K562 (cell line): Measurements from ENCODE around the gene BAG2. TPM values are rescaled to one million over a fixed set of nuclear protein-coding genes. Genes with fewer than 3 reads are reported as not detected.

Experiments
- ATAC-seq: fragments of 200-7000 bp; cut with Tn5 transposase; 3 replicates; pipeline ENCODE4 v1.9.1; 2020; ENCODE audit warnings: moderate library complexity
- BruUV-seq: library from RNA; stranded (reverse); fragments of 400-500 nt; replicated peaks from 2 replicates; lab custom pipeline; 2021; lab: Mats Ljungman, UMichigan
- CTCF ChIA-PET: fragments of 300-600 bp; formaldehyde crosslinking; extraction: SDS; loops from one replicate; lab custom pipeline; 2021; ENCODE audit warnings: low intra/inter-chr PET ratio; lab: Yijun Ruan, JAX
- POLR2A ChIA-PET: fragments of 300-600, 350-650 bp; sonication (Branson Sonifier 250); formaldehyde crosslinking; extraction: SDS; loops from one replicate; lab custom pipeline; 2021; ENCODE audit warnings: antibody characterized with exemption, inconsistent platforms; lab: Yijun Ruan, JAX
- DNase-seq, 4 experiments: peaks; one replicate each; pipeline versions ENCODE4 v3.0.0 to v3.0.0-alpha.2; 2011 to 2018; ENCODE audit warnings: low spot score in 3 of 4, mixed read lengths in 3 of 4; ENCODE audit errors: extremely low read depth in 1 of 4
- FAIRE-seq: peaks from 2 replicates; lab custom pipeline; 2011; peaks lifted over from hg19 to GRCh38; lab: Jason Lieb, UNC
- H2AFZ ChIP-seq: 2 replicates; pipeline ENCODE4 v1.6.0; 2011; ENCODE audit warnings: low read depth, low read length, control low read depth, inconsistent platforms
- H3K27ac ChIP-seq: fragments of 200-600 bp; 3 replicates; pipeline ENCODE4 v1.8.0; 2011; ENCODE audit warnings: low read depth, mild to moderate bottlenecking, control low read depth, inconsistent platforms, low read length, moderate library complexity, mixed read lengths; ENCODE audit errors: extremely low read depth
- H3K27me3 ChIP-seq, 2 experiments: fragments of 300-600 bp in 1 of 2; 2 replicates in 1 of 2; 3 replicates in 1 of 2; pipeline versions ENCODE4 v1.6.0 to v1.8.0; 2011; ENCODE audit warnings: inconsistent platforms in 2 of 2, low read length in 2 of 2, mild to moderate bottlenecking in 1 of 2, mixed read lengths in 1 of 2, moderate library complexity in 1 of 2; ENCODE audit not compliant: control insufficient read depth in 2 of 2, insufficient read depth in 2 of 2
- H3K36me3 ChIP-seq: fragments of 300-600 bp; 3 replicates; pipeline ENCODE4 v1.8.0; 2011; ENCODE audit warnings: mild to moderate bottlenecking, low read length, inconsistent platforms; ENCODE audit not compliant: control insufficient read depth, insufficient read depth
- H3K4me1 ChIP-seq, 2 experiments: fragments of 200-600 bp in 1 of 2; replicated peaks in 1 of 2; 2 replicates in 1 of 2; 3 replicates in 1 of 2; pipeline versions ENCODE4 v1.5.1 to v1.8.0; 2011; ENCODE audit warnings: inconsistent platforms in 2 of 2, low read length in 2 of 2, mild to moderate bottlenecking in 1 of 2, mixed read lengths in 1 of 2, moderate library complexity in 1 of 2; ENCODE audit not compliant: control insufficient read depth in 2 of 2, insufficient read depth in 2 of 2
- H3K4me2 ChIP-seq: 2 replicates; pipeline ENCODE4 v1.6.1; 2011; ENCODE audit warnings: low read length, control low read depth, inconsistent platforms, mixed read lengths; ENCODE audit not compliant: insufficient read depth
- H3K4me3 ChIP-seq: fragments of 200-600 bp; sonication (generic), shearing (Covaris generic); 2 replicates; pipeline ENCODE4 v1.5.1; 2016; ENCODE audit warnings: control low read depth, inconsistent platforms
- H3K79me2 ChIP-seq: fragments of 200-600 bp; 3 replicates; pipeline ENCODE4 v1.8.0; 2011; ENCODE audit warnings: low read length, inconsistent platforms; ENCODE audit not compliant: control insufficient read depth, insufficient read depth
- H3K9ac ChIP-seq, 2 experiments: 2 replicates each; pipeline versions ENCODE4 v1.6.0 to v1.6.1; 2011; ENCODE audit warnings: low read depth in 2 of 2, low read length in 2 of 2, control low read depth in 1 of 2, inconsistent platforms in 1 of 2, mild to moderate bottlenecking in 1 of 2, mixed read lengths in 1 of 2; ENCODE audit not compliant: insufficient read depth in 1 of 2
- H3K9me1 ChIP-seq: one replicate; pipeline ENCODE4 v1.6.0; 2011; ENCODE audit warnings: inconsistent platforms, mild to moderate bottlenecking, low read length, moderate library complexity; ENCODE audit not compliant: control insufficient read depth, insufficient read depth
- H3K9me3 ChIP-seq: replicated peaks from 2 replicates; pipeline ENCODE4 v1.5.1; 2011; ENCODE audit warnings: low read depth, low read length, inconsistent platforms; ENCODE audit not compliant: control insufficient read depth, insufficient read depth
- H4K20me1 ChIP-seq: replicated peaks from 2 replicates; pipeline ENCODE4 v1.6.1; 2011; ENCODE audit warnings: low read length, inconsistent platforms, mixed read lengths; ENCODE audit not compliant: control insufficient read depth, insufficient read depth
- AFF1 ChIP-seq, 2 experiments: fragments of 450-650 bp; IDR thresholded peaks; 2 replicates each; pipeline ENCODE4 v1.6.1; 2018; ENCODE audit warnings: mild to moderate bottlenecking in 2 of 2, low read depth in 1 of 2; ENCODE audit not compliant: partially characterized antibody in 2 of 2
- BRCA1 ChIP-seq, 2 experiments: fragments of 450-650 bp in 1 of 2; sonication (generic) in 1 of 2; formaldehyde crosslinking in 1 of 2; IDR thresholded peaks; 2 replicates each; pipeline versions ENCODE4 v1.5.0 to v1.6.1; 2017 to 2020; ENCODE audit warnings: mild to moderate bottlenecking in 1 of 2, missing genetic modification reagents in 1 of 2
- DACH1 ChIP-seq: fragments of 450-650 bp; IDR thresholded peaks from 2 replicates; pipeline ENCODE4 v1.6.1; 2018; ENCODE audit not compliant: partially characterized antibody
- EP300 ChIP-seq: IDR thresholded peaks from 2 replicates; pipeline ENCODE4 v1.6.1; 2012; ENCODE audit warnings: low read length, improper control_type of control experiment
- ETV5 ChIP-seq: sonication (generic); formaldehyde crosslinking; IDR thresholded peaks from 2 replicates; pipeline ENCODE4 v1.4.0; 2020; ENCODE audit warnings: low read depth, mild to moderate bottlenecking, missing genetic modification reagents
- MEF2A ChIP-seq: IDR thresholded peaks from 2 replicates; pipeline ENCODE4 v1.6.1; 2011; ENCODE audit warnings: low read depth, mild to moderate bottlenecking, low read length, moderate library complexity; ENCODE audit not compliant: control insufficient read depth
- PHF21A ChIP-seq: fragments of 450-650 bp; IDR thresholded peaks from 2 replicates; pipeline ENCODE4 v1.6.1; 2017; ENCODE audit warnings: low read depth, borderline replicate concordance
- SUPT5H ChIP-seq: fragments of 450-650 bp; IDR thresholded peaks from 2 replicates; pipeline ENCODE4 v1.6.1; 2016
- TSHZ1 ChIP-seq: fragments of 250-450 bp; sonication (Bioruptor Pico); IDR thresholded peaks from 2 replicates; pipeline ENCODE4 v1.4.0; 2020; ENCODE audit warnings: mild to moderate bottlenecking, moderate library complexity
- YBX1 ChIP-seq: fragments of 450-650 bp; IDR thresholded peaks from 2 replicates; pipeline ENCODE4 v1.7.1; 2016; ENCODE audit warnings: mild to moderate bottlenecking
- ZBTB34 ChIP-seq: fragments of 250-450 bp; sonication (Bioruptor Pico); IDR thresholded peaks from 2 replicates; pipeline ENCODE4 v1.8.0; 2021; ENCODE audit warnings: mild to moderate bottlenecking, moderate library complexity
- ZKSCAN8 ChIP-seq: fragments of 200-800 bp; sonication (Bioruptor generic); IDR thresholded peaks from 2 replicates; pipeline ENCODE4 v1.6.1; 2016; ENCODE audit warnings: missing genetic modification characterization, missing compliant biosample characterization
- ZNF668 ChIP-seq: fragments of 250-450 bp; sonication (Bioruptor Pico); IDR thresholded peaks from 2 replicates; pipeline ENCODE4 v1.8.0; 2022; ENCODE audit warnings: mild to moderate bottlenecking, inconsistent platforms
- WGBS: fragments of 100-300 bp; shearing (Covaris generic); methylation state at CpG from one replicate; pipeline ENCODE4 v1.1.6; 2016; ENCODE audit warnings: low coverage, mixed read lengths; ENCODE audit not compliant: insufficient coverage; ENCODE audit errors: missing lambda C conversion rate; 5-methylcytosine and 5-hydroxymethylcytosine counted together
- in situ Hi-C: fragments of 300-500 bp; cut with MboI; formaldehyde crosslinking; loops from 4 replicates; pipeline ENCODE4 v1.15.0; 2018; ENCODE audit warnings: inconsistent platforms, mixed read lengths
- intact Hi-C: fragments of 100-400 bp; cut with micrococcal nuclease; formaldehyde crosslinking; loops from 2 replicates; pipeline ENCODE4 v1.14.2; 2022
- polyA plus RNA-seq, 8 experiments: library from polyadenylated mRNA; depleted of rRNA in 4 of 8; stranded (reverse) in 5 of 8; unstranded in 3 of 8; fragments of >200 nt; fragmentation: Nextera tagmentation in 2 of 8; fragmentation: Illumina TruSeq in 1 of 8; extraction: Ambion mirVana in 2 of 8; extraction: Trizol in 1 of 8; gene quantifications; 2 replicates each; pipeline versions ENCODE4 v1.2.1 to v1.2.3, GENCODE V29; 2011 to 2014; ENCODE audit warnings: inconsistent platforms in 1 of 8, missing spikeins in 1 of 8
- total RNA-seq, 7 experiments: library from RNA; depleted of rRNA in 6 of 7; stranded (reverse); fragments of >200 nt in 6 of 7; fragmentation: Illumina TruSeq in 2 of 7; extraction: Trizol in 2 of 7; gene quantifications; 2 replicates each; pipeline versions ENCODE4 v1.2.1 to v1.2.3, GENCODE V29; 2011 to 2021; ENCODE audit warnings: low replicate concordance in 1 of 7

Gene BAG2
- total and polyA plus RNA-seq, 9 of the 15 experiments (the other 6 are each of a cell fraction or from before 2014, with no cell fraction given), result 12.8 to 20.7 (median 17.6) TPM

GRCh38 chr6:57198926-57199636 lies 27.0 kb downstream of the BAG2 start:
- ChIA-PET POLR2A (interaction anchor here (1.1 kb wide), 1 partner anchor 29 kb away, joined by 3 read pairs; no protein-coding TSS in a partner anchor), CTCF (no interaction called here)
- H4K20me1 ChIP-seq, result no peaks in the 10 kb centered on the region
- in situ Hi-C loops, result no loop called here
- H3K27me3 ChIP-seq, result no peaks in the 10 kb centered on the region
- ATAC-seq, result peak; percentile 32; the same call in 2 of the 3 replicates
- H3K9me1 ChIP-seq, result no peaks in the 10 kb centered on the region
- FAIRE-seq, result no peak
- no TSS peak for BruUV-seq
- H3K9me3 ChIP-seq, result no peaks in the 10 kb centered on the region
- H3K4me3 ChIP-seq, result no peak overlapping the region
- peaks cover 32% of the 10 kb centered on the region for H3K79me2 ChIP-seq
- intact Hi-C loops, result no loop called here
- no peak overlapping the region for H3K4me2 ChIP-seq
- WGBS, result 88% methylated on average over 5 of the region's 6 CpGs
- no peaks in the 10 kb centered on the region for H3K4me1 ChIP-seq
- no peak overlapping the region for H3K27ac ChIP-seq
- DNase-seq, result no peak
- no peak overlapping the region for H3K9ac ChIP-seq
- peaks cover 32% of the 10 kb centered on the region for H3K36me3 ChIP-seq
- no peak overlapping the region for H2AFZ ChIP-seq
- no peak for TF ChIP-seq MEF2A
- no peak for TF ChIP-seq ETV5 (CRISPR knock-in tag)
- no peak for TF ChIP-seq TSHZ1 (CRISPR knock-in tag)
- TF ChIP-seq ZBTB34 (CRISPR knock-in tag), result no peak
- no peak for TF ChIP-seq AFF1 (IDR thresholded peaks at IDR 0.05; ENCODE audit: low read depth in 1 of 2, partially characterized antibody in 2 of 2)
- no peak for TF ChIP-seq ZKSCAN8 (CRISPR knock-in tag)
- TF ChIP-seq ZNF668 (CRISPR knock-in tag), result no peak
- no peak for TF ChIP-seq SUPT5H
- no peak for TF ChIP-seq EP300
- no peak for TF ChIP-seq DACH1
- TF ChIP-seq YBX1, result no peak
- no peak for TF ChIP-seq BRCA1 (IDR thresholded peaks at IDR 0.05)
- no peak for TF ChIP-seq BRCA1 (CRISPR knock-in tag; IDR thresholded peaks at IDR 0.05)
- no peak for TF ChIP-seq PHF21A
